Stimulated activated CD4-positive, alpha-beta T cell treated with anti-CD3 and anti-CD28 coated beads, Interleukin-12 subunit alpha, Interleukin-12 subunit beta, amount 100 ng/mL, for 24 hours (primary cell): ENCODE measurements around the gene RBM14.
"Not testable (repeated sequence)": the region's sequence is repeated elsewhere in the genome, so short reads cannot be mapped to it uniquely, and the experiment has no call there.

Source experiments
- DNase-seq, 2 experiments: peaks; one replicate each; pipeline ENCODE4 v3.0.0-alpha.2; 2020; ENCODE audit warnings: low read depth in 2 of 2

RBM14 gene, protein sequence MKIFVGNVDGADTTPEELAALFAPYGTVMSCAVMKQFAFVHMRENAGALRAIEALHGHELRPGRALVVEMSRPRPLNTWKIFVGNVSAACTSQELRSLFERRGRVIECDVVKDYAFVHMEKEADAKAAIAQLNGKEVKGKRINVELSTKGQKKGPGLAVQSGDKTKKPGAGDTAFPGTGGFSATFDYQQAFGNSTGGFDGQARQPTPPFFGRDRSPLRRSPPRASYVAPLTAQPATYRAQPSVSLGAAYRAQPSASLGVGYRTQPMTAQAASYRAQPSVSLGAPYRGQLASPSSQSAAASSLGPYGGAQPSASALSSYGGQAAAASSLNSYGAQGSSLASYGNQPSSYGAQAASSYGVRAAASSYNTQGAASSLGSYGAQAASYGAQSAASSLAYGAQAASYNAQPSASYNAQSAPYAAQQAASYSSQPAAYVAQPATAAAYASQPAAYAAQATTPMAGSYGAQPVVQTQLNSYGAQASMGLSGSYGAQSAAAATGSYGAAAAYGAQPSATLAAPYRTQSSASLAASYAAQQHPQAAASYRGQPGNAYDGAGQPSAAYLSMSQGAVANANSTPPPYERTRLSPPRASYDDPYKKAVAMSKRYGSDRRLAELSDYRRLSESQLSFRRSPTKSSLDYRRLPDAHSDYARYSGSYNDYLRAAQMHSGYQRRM

DNA sequence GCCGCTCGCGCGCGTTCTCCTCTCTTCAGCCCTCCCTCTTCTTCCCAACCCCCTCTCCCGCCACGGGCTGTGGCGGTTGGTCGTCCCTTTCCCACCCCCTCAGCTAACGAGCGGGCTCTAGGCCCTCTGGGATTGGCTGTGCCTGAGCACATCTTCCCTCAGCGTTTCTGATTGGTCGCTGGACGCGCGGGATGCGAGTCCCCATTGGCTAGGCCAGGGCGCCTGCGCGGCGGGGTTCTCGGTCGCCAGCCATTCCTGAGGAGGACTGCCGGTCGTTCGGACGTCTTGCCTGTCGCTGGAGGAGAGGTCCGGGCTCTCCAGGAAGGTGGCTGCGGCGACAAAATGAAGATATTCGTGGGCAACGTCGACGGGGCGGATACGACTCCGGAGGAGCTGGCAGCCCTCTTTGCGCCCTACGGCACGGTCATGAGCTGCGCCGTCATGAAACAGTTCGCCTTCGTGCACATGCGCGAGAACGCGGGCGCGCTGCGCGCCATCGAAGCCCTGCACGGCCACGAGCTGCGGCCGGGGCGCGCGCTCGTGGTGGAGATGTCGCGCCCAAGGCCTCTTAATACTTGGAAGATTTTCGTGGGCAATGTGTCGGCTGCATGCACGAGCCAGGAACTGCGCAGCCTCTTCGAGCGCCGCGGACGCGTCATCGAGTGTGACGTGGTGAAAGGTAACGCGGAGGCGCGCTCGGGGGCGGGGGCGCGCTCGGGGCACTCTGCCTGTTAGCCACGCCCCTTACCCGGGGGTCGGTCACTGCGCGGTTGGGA, at the start of gene RBM14:
Gene RBM14, plus strand, starts transcription at position 252 of the 776 bp plus-strand sequence. Its CDS starts 91 bp downstream, at position 343.
- DNase-seq: peak; percentile 96 to 97

DNA sequence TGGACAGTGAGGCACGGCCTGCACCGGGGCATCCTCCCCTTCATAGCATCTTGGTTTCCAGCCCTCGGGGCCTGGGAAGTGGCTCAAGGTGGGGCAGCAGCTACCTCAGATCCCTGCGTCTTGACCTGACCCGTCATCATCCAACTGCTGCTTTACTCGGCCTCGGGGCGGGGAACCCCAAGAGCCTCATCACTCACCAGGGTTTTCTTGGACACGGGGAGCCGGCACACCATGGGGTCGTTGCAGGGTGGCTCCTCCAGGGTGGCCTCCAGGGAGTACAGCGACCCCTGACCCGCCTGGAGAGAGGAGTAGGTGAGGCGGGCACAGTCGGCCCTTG, 48.7 kb upstream of the RBM14 start:
- DNase-seq: no peak

DNA sequence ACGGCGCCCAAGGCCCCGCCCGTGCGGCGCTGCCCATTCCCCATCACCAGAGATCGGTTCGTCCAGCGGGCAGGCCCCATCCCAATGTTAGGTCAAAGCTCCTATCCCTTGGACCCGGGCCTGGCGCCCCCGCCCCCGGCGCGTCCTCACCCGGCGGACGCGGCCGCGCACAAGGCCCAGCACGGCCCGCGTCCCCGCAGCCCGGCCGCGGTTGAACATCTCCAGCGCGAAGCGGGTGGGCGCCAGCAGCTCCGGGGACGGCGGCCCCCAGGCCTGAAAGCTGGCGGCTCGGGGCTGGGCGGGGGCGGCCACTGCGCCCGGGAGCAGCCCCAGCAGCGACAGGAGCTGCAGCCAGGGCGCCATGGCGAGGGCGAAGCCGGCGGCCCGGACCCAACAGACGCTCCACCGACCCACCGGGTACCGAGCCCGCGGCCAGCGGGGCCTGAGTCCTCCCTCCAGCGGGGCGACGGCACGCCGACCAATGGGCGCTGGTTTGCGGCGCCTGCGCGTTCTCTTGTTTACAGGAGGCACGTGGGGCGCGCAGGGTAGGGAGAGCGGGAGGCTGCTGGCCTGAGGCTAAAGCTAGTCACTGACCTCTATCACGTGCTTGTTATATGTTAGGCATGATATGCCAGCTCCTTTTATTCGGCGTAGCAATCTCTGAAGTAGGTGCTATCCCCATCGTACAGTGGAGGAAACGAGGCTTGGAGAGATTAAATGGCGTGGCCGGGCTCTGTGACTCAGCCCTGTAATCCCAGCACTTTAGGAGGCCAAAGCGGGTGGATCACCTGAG, 48.1 kb upstream of the RBM14 start, which contains the start of gene CTSF:
Gene CTSF, minus strand, starts transcription at position 483 of the 793 bp plus-strand sequence. Its CDS starts 120 bp downstream, at position 363.
- peak; percentile 41 to 66 for DNase-seq

DNA sequence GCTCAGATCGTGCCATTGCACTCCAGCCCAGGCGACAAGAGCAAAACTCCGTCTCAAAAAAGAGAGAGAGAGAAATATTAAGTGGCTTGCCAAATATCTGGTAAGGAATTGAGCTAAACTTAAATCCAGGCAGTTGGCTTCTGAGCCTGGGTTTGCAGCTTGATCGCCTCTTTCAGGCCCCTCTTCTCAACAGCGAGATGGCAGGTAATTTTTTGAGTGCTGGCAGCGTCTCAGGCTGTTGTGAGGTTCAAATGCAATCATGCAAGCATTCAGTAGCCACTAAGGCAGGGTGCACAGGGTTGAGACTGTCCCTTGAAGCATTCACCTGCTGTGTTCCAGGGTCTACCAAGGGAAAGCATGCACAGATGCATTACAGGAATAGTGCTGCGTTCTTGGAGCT, 47.4 kb upstream of the RBM14 start:
- no peak for DNase-seq

DNA sequence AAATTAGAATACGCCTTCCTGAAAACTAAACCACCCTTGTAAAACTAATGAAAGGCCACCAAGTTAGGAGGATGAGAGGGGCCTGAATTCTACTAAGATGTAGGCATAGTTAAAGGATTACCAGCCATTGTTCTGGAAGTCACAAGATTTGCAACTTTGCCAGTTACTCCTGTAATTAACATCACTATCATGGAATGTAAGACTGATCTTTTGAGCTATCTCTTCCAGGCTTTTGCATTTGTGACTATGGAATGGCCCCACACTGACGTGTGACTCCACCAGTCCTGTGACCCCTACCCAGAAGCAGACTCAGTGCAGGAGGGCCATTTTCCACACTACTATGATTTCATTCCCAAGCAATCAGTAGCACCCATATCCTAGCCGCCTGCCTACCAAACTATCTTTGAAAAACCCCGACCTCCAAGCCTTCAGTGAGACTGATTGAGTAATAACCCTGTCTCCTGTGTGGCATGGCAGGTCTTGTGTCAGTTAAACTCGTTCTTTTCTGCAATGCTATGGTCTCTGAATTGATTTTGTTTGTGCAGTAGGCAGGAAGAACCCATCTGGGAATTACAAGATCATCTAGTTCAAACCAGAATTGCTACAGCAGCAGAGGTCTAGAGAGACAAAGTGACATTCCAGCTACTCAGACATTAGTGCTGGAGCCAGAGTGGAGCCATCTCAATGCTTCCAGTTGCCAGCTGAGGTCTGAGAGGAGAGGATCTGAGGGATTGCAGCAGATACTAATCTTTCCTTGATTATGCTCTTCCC, 46.2 kb upstream of the RBM14 start:
- DNase-seq: no peak

DNA sequence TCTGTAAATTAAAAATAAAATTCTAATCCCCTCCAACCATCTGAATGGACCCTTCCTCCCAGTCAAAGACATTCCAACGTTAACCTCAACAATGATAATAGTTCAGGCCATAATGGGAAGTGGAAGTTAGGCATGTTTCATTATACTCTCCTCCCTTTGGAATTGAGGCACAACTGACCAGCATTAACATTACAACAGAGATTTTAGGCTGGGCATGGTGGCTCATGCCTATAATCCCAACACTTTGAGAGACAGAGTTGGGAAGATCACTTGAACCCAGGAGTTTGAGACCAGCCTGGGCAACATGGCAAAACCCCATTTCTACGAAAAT, 45.6 kb upstream of the RBM14 start:
- DNase-seq: no peak

DNA sequence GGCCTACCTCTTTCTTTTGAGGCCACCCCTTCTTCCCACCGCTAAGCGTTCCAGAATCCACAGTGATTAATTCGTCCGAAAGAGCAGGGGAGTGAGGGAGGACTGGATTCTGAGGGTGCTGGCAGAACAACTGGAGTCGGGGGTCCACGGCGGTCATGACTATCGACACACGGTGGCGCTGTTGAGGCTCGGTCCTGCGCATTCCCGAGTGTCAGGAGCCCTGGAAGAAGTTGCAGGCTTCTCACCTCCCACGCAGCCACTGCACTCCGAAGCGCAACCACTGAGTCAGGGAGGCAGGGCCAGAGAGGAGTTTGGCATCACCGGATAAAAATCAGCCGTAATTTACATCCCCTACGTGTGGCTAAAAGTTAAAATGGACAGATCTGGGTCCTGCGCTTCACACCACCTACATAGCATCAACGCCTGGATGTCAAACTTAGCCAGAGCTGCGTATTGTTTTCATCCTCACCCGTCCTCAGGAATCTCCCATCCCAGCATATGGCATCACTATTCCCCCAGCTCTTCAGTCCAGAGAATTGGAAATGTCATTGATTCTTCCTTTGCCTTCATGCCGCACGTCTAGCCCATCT, 37.3 kb upstream of the RBM14 start:
- peak; percentile 77 to 88 for DNase-seq

DNA sequence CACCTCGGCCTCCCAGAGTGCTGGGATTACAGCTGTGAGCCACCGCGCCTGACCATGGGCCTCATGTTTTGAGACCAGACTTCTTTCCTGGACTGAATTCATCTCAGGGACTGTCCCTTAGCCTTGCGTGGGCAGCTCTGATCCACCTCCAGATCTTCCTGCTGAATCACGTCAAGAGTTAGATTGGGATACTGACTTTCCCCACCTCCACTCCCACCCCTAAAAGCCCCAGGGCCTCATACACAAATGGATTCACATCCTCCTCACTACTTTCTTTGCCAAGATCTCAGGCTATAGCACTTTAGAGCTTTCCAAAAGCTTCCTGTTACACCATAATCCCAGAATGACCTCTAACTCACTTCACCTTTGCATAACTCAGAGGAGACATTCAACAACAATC, 35.6 kb upstream of the RBM14 start:
- DNase-seq: no peak

DNA sequence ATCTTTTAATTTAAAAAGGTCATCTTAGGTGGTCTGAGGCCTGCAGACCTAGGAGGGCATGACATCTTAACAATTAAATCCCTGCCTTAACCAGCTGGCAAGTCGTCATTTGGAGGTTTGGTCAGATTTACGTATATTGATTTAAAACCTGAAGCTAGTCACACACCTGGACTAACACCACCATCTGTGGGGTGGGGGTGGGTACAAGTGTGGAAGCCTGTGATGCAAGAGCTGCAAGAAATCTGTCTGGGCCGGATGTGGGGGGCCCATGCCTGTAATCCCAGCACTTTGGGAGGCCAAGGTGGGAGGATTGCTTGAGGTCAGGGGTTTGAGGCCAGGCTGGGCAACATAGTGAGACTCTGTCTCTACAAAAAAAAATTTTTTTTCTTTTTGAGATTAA, 35.2 kb upstream of the RBM14 start:
- DNase-seq: no peak

DNA sequence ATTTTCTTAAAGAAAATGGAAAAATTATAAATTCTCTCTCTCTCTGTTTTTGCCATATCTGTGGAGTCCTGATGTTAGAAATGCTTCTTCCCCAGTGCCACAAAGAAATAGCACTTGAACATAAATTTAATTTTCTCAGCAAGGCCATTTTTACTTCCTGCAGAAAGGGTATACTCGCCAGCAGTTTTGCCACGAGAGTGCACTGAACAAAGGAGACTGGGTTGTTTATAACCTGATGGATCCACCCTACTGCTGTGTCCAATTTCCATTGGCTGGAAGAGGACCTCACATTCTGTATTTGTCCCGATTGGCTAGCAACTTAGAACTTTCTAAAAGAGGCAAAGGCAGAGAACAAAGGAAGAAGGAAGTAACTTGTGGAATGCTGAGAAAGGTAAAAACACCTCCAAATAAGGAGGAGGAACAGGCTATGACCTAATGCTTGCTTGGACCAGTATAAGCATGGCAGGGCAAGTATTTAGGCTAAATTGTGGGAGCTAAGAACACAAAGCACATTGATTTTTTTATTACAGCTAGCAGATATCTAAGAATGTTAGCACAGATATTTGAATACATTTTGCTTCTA, 33.8 kb upstream of the RBM14 start:
- DNase-seq: not testable (repeated sequence)

DNA sequence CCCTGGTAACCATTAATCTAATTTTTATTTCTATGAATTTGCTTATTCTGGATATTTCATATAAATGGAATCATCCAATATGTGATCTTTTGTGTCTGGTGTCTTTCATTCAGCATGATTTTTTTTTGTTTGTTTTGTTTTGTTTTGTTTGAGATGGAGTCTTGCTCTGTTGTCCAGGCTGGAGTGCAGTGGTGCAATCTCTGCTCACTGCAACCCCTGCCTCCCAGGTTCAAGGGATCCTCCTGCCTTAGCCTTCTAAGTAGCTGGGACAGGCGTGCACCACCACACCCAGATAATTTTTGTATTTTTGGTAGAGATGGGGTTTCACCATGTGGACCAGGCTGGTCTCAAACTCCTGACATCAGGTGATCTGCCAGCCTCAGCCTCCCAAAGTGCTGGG, 31.0 kb upstream of the RBM14 start:
- not testable (repeated sequence) for DNase-seq

DNA sequence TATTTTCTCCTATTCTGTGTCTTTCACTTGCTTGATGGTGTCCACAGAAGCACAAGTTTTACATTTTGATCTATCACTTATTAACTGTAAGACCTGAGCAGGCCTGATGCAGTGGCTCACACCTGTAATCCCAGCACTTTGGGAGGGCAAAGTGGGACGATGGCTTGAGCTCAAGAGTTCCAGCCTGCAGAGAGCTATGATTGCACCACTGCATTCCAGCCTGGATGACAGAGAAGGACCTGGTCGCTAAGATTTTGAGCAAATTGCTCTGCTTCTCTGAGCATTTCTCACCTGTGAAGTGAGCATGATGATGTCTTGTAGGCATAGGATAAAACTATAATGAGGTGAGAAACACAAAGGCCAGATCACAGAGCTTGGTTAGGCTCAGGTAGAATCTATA, 30.3 kb upstream of the RBM14 start:
- DNase-seq: no peak

DNA sequence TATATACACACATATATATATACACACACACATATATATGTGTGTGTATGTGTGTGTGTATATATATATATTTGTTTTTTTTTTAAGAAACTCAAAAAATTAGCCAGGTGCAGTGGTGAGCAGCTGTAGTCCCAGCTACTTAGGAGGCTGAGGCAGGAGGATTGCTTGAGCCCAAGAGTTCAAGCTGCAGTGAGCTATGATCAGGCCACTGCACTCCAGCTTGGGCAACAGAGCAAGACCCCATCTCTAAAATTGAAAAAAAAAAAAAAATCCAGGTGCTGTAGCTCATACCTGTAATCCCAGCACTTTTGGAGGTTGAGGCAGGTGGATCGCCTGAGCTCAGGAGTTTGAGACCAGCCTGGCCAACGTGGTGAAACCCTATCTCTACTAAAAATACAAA, 27.1 kb upstream of the RBM14 start:
- DNase-seq: not testable (repeated sequence)

DNA sequence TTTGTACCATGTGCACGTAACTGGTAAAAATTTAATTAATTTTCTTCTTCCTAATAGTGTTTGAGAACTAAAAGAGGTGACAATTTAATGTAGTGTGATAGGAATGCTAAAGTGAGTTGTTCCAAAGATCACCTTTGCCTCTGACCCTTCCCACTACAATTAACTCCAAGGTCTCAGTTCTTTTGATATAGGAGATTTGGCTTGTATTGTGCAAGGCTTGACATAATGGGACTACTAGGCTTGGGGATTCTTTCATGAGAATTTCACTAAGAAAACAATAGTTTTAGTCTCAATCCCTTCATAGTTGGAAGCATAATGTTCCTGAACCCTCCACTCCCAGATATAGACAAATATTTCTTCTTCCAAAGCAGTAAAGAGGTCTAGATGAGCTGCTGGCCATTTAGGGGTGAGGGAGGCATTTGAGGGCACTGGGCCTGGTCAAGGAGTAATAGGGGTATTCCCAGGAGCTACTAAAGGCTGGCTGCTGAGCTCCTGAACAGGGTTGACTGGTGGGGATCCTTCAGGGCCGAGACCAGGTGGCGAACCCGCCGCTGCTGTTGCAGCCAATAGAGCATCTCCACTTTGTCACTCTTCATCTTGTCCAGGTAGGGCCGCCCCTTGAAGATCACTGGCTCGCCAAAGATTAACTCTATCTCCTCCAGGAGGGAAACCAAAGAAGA, 26.3 kb upstream of the RBM14 start:
- DNase-seq: no peak

DNA sequence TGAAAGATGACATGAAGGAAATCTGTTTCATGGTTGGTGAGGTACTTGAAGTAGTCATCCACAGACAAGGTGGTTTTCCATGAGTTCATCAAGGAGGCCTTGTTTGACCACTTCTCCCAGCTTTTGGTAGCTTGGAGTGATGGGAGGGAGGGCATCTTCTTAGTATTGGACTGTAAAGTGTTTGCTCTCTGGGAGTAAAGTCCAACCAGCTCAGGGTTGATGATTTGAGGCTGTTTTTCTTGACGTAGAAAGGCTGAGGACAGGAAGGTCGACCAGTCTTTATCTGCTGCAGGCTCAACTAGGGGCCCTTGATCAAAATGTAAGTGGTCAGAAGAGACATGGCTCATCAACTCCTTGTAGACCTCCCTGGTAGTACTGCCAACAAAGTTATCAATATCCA, 25.3 kb upstream of the RBM14 start:
- DNase-seq: no peak

DNA sequence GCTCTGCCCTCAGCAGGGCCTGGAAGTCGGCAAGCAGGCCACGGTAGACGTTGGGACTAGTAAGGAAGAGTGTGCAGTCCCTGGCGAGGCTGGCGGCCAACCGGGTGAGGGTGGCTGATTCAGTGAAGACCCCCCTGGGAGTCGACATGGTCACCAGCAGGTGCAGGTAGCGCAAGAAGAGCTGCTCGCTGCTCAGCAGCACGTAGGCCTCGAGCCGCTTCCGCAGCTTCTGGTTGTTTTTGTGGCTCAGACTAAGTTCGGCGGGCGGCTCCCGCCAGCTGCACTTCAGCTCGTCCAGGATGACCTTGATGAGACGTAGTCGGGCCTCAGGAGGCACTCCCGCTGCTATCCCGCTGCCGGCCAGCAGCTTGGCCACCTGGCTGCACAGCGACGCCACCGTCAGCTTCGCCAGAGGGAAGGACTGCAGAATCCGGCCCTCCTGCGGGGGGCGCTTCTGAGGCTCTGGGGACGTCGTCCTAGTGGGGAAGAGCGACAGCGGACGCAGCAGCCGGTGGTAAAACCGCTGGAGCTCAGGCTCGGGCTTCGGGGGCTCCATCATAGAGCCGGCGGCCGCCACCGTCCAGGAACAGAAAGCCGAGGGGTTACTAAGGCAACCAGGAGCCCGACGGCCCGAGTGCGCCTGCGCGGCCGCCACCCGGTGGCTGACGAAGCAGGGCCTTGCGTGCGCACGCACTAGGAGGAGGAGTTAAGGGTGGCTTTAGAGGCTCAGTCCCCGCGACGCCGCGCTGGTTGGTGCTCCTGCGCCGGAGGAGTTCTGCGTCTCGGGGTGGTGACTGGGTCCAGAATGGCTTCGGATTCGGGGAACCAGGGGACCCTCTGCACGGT, 23.8 kb upstream of the RBM14 start, which contains the start of the genes CCDC87 and CCS:
Gene CCDC87, minus strand, starts transcription at position 607 of the 846 bp plus-strand sequence. Its CDS starts 48 bp downstream, at position 559.
Gene CCS, plus strand, starts transcription at position 729 of the 846 bp plus-strand sequence. Its CDS starts 77 bp downstream, at position 806.
- peak; percentile 94 to 98 for DNase-seq

DNA sequence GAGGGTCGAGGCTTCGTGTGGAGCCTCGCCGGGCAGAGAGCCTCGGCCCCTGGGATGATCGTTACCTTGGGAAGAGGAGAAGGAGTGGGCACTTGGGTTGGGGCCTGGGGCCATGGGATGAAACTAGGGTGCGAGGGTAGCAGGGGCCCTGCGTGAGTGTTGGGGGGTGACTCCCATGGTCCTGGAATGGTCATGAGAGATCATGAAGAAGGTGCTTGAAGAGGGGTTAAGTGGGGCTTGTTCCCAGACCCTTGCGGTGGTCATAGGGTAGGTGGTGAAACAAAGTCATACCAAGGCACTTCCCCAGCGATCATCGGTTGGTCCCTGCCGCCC, 23.2 kb upstream of the RBM14 start:
- DNase-seq: no peak

DNA sequence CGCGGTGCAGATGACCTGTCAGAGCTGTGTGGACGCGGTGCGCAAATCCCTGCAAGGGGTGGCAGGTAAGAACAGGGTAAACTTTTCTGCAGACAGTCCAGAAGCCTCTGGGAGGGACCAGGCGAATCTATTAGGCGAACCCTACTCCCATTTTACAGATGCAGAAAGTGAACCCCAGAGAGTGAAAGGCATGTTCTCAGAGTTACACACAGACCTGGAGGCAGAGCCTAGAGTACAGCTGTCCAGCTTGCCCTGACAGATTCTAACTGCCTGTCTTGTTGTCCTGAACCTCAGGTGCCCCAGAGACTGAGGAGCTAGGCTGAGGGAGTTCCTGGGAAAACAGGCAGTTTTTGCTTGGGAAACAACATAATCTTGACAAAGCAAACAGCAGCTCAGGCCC, 22.8 kb upstream of the RBM14 start:
- no peak for DNase-seq
